ENCODE data around the gene SMG1. TPM values are rescaled to one million over a fixed set of nuclear protein-coding genes. Genes with fewer than 3 reads are reported as not detected.
"Not testable (repeated sequence)": the region's sequence is repeated elsewhere in the genome, so short reads cannot be mapped to it uniquely, and the experiment has no call there.

Gene SMG1
- total and polyA plus RNA-seq, 2 of the 13 experiments (the other 11 are each of a cell fraction or from before 2014, with no cell fraction given): 48.7 to 53.7 TPM

DNA sequence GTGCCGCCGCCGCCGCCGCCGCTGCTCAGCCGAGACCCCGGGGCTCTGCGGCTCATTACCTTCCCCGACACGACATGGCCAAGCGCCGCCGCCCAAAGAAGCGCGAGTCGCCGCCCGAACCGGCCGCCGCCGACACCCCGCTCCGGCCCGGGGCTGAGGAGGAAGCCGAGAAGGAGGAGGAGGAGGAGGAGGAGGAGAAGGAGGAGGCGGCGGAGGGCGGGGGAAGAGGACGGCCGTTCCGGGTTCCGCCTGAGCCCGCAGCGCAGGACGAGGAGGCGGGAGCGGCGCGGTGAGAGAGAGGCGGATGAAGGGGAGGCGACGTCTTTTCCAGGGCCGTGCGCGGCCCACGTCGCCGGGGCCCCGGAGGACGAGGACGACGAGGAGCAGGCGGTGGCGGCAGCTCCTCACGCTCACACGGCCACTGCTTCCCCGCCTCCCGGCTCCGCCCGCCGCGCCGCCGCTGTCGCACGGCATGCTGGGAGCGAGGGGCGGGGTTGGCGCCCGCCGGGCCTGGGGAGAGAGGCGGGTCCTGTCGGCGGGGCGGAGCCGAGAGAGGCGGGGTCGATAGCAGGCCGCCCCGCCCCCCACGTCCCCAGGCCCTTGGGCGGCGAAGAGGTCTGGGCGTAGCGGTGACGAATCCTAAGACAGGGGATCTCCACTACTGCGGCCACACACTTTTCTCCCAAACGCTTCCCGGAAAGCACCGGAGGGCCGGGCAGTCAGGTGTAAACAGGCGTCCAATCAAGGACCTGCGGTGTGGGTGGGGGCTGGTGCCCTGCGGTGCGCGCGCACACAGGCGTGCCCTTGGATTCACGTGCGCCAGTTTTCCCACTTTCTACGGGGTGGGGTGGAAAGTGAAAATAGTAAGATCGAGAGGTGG lies at the start of gene SMG1 (continued):
- TF ChIP-seq REL (CRISPR knock-in tag; conservative IDR thresholded peaks at IDR 0.05) (peak; percentile 54; the same call in 1 of the 2 replicates), KMT2A (CRISPR knock-in tag; IDR thresholded peaks at IDR 0.05) (peak; percentile 78), ZNF143 (CRISPR knock-in tag; IDR thresholded peaks at IDR 0.05) (peak; percentile 89), ZNF557 (CRISPR knock-in tag; IDR thresholded peaks at IDR 0.05) (peak; percentile 90; the same call in 1 of the 2 replicates), ZNF619 (CRISPR knock-in tag; IDR thresholded peaks at IDR 0.05) (peak; percentile 49; the same call in 1 of the 2 replicates), SOX6 (CRISPR knock-in tag; IDR thresholded peaks at IDR 0.05) (peak; percentile 91), POLR2AphosphoS2 (IDR thresholded peaks at IDR 0.05; ENCODE audit: low read depth, low read length) (peak; percentile 33; the same call in 1 of the 2 replicates), YY1 (IDR thresholded peaks at IDR 0.05; ENCODE audit: insufficient read depth, insufficient replicate concordance, low read depth, low read length) (peak; percentile 59)
- TF ChIP-seq, protein P1, sequence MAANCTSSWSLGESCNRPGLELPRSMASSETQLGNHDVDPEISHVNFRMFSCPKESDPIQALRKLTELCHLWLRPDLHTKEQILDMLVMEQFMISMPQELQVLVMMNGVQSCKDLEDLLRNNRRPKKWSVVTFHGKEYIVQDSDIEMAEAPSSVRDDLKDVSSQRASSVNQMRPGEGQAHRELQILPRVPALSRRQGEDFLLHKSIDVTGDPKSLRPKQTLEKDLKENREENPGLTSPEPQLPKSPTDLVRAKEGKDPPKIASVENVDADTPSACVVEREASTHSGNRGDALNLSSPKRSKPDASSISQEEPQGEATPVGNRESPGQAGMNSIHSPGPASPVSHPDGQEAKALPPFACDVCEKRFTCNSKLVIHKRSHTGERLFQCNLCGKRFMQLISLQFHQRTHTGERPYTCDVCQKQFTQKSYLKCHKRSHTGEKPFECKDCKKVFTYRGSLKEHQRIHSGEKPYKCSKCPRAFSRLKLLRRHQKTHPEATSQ (CRISPR knock-in tag; IDR thresholded peaks at IDR 0.05; ENCODE audit: borderline replicate concordance): peak; percentile 95
- TF ChIP-seq, protein P2, sequence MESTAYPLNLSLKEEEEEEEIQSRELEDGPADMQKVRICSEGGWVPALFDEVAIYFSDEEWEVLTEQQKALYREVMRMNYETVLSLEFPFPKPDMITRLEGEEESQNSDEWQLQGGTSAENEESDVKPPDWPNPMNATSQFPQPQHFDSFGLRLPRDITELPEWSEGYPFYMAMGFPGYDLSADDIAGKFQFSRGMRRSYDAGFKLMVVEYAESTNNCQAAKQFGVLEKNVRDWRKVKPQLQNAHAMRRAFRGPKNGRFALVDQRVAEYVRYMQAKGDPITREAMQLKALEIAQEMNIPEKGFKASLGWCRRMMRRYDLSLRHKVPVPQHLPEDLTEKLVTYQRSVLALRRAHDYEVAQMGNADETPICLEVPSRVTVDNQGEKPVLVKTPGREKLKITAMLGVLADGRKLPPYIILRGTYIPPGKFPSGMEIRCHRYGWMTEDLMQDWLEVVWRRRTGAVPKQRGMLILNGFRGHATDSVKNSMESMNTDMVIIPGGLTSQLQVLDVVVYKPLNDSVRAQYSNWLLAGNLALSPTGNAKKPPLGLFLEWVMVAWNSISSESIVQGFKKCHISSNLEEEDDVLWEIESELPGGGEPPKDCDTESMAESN (CRISPR knock-in tag; conservative IDR thresholded peaks at IDR 0.05): peak; percentile 69
- not testable (repeated sequence) for TF ChIP-seq SOX6 (IDR thresholded peaks at IDR 0.05)
- TF ChIP-seq, protein P3, sequence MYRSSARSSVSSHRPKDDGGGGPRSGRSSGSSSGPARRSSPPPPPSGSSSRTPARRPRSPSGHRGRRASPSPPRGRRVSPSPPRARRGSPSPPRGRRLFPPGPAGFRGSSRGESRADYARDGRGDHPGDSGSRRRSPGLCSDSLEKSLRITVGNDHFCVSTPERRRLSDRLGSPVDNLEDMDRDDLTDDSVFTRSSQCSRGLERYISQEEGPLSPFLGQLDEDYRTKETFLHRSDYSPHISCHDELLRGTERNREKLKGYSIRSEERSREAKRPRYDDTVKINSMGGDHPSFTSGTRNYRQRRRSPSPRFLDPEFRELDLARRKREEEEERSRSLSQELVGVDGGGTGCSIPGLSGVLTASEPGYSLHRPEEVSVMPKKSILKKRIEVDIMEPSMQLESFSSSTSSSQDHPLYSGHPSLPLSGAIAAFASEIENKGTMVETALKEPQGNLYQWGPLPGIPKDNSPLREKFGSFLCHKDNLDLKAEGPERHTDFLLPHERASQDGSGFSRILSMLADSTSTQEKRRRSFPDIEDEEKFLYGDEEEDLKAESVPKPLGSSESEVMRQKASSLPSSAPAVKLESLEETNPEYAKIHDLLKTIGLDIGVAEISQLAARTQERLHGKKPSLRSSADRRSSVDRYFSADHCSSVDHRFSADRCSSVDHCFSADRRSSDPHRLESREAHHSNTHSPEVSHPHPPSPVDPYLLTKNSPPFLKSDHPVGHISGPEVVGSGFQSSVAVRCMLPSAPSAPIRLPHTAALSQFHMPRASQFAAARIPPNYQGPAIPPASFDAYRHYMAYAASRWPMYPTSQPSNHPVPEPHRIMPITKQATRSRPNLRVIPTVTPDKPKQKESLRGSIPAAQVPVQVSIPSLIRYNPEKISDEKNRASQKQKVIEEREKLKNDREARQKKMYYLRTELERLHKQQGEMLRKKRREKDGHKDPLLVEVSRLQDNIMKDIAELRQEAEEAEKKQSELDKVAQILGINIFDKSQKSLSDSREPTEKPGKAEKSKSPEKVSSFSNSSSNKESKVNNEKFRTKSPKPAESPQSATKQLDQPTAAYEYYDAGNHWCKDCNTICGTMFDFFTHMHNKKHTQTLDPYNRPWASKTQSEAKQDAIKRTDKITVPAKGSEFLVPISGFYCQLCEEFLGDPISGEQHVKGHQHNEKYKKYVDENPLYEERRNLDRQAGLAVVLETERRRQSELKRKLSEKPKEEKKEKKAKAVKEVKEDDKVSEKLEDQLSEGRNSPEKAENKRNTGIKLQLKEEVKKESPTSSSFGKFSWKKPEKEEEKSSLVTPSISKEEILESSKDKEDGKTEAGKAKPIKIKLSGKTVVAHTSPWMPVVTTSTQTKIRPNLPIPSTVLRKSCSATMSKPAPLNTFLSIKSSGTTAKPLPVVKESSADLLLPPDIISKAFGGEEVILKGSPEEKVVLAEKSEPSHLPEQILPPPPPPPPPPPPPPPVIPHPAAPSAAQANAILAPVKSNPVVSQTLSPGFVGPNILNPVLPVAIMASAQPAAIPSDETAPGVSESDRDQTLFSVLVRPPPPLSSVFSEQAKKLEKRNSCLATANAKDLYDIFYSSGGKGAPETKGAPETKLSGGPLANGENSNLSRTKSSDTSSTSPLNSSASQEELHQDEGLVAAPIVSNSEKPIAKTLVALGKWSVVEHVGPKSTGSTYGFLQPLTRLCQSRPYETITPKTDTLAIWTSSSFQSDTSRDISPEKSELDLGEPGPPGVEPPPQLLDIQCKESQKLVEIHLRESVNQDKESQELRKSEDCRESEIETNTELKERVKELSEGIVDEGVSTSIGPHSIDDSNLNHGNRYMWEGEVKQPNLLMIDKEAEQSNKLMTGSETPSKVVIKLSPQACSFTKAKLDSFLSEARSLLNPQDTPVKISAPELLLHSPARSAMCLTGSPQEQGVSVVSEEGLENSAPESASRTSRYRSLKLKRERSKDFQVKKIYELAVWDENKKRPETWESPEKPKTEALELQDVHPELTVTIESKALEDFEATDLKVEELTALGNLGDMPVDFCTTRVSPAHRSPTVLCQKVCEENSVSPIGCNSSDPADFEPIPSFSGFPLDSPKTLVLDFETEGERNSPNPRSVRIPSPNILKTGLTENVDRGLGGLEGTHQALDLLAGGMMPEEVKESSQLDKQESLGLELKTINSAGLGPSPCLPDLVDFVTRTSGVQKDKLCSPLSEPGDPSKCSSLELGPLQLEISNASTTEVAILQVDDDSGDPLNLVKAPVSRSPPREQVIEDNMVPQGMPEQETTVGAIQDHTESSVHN (CRISPR knock-in tag; IDR thresholded peaks at IDR 0.05): 0 out of 2 replicates have a peak, but pooled peaks have one; percentile 0
- TF ChIP-seq, protein P4, sequence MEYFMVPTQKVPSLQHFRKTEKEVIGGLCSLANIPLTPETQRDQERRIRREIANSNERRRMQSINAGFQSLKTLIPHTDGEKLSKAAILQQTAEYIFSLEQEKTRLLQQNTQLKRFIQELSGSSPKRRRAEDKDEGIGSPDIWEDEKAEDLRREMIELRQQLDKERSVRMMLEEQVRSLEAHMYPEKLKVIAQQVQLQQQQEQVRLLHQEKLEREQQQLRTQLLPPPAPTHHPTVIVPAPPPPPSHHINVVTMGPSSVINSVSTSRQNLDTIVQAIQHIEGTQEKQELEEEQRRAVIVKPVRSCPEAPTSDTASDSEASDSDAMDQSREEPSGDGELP (IDR thresholded peaks at IDR 0.05; ENCODE audit: borderline replicate concordance, low read depth): peak; percentile 69
